GM21737 (cell line): ENCODE measurements around the gene RIOX2.

Experiments
- ATAC-seq: cut with Tn5 transposase; IDR thresholded peaks from one replicate; pipeline ENCODE4 v1.9.1; 2021; ENCODE audit warnings: mild to moderate bottlenecking, moderate library complexity; ENCODE audit not compliant: unreplicated experiment

Gene RIOX2

DNA sequence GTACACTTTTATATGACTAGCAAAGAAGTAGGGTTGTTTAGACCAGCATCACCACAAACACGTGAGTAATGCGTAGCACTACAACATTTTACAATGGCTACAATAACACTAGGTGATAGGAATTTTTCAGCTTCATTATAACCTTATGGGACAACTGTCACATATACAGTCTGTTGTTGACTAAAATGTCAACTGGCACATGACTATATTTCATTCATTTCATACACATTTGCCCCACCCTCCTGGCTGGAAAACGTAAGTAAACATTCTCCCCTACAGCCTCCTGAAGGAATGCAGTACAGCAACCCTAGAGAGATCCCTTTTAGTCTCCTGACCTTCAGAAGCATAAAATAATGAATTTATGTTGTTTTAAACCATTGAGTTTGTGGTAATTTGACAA, 16.2 kb downstream of the RIOX2 start:
- no peak for ATAC-seq

DNA sequence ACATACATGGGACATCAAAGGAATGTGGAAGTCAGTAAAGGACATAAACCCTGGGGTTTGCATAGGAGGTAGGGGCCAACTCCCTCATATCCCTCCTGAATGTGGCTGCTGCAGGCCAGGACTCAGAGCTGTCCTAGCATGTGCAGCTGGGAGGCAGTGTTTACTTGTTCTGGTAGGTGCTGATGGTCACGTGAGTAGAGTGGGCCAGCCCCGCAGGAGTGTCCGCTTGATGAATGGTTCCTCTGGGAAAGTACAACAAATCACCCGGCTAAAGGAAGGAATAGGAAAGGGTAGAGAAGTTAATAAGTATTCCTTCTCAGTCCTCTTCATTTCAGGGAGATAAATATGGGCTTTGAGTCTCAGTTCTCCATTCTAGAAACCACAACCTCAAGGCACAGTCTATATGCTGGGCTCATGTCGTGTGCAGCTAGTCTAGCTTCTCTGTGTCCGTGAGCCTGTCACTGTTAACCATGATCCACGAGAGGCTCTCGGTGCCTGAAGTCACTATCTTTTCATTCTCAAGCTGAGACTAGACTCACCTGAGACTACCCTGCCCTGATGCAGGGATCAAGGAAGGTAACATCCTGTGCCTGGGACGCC, 17.9 kb downstream of the RIOX2 start:
- no peak for ATAC-seq

DNA sequence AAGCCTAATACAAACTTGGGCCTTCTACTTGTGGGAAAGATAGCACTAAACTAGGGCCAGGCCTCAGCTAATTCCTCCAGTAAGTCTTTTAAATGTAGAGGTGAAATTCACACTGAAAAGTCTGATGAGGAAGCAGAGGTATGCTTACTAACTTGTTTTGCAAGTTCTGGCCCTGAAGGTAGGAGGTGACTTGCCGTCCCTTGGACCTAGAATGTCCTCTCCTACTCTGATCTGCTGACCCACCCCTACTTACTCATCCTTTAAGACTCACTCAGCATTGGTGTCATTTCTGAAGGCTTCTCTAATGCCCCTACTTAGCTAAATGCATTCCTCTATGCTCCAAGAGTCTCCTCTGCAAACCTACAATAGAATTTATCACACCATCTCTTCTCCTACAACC, 19.4 kb downstream of the RIOX2 start:
- no peak for ATAC-seq

GRCh38 chr3:97952280-97952679, 20.0 kb downstream of the RIOX2 start:
- no peak for ATAC-seq

DNA sequence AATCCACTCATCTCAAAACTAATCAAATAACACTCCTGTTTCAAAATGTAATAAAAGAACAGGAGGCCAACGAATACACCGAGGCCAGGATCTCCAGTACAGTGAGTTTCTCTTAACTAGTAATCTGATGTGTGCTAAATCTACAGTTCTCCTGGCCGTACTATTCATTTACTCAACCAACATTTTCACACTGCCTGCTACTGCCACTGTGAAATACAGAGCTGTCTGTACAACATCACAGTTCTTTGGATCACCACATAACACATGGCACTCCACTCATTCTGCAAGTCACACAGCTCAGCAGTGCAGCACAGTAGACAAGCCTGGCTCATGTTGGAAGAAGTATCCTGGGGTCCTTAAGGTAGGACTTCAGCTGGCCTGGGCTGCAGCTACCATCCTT, 21.9 kb downstream of the RIOX2 start:
- ATAC-seq = no peak

GRCh38 chr3:97949743-97950142, 22.5 kb downstream of the RIOX2 start:
- no peak for ATAC-seq

GRCh38 chr3:97949110-97949485, 23.1 kb downstream of the RIOX2 start:
- ATAC-seq = no peak

DNA sequence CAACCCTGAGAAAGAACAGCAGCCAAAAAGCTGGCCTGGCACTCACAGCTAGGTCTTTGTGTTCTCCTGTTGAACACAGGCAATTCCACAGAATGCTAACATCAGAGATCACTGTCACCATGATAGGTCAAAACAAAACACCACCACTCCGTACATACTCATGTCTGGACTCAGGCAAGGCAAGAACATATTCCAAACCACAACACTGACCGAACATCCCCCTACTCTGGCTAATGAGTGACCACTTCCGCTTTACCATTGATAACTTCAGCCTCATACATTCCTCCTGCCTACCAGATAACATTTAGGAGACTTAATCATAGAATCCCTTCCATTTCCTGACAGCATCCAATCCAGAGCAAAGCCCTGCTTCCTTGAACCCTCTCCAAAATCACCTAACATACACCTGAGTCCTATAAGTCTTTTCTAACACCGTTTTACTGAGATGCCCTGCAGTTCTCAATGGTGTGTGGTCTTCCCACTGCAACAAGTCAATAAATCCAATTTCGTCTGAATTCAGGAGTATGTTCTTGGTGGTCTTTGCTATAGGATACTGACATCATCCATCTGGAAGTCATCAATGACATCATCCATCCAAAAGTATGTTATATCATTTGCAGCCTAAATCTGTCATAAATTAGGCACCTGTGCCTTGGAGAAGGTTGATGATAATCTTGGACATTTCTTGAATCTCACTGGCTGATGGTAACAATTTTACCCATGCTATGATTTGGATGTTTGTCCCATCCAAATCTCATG, 23.7 kb downstream of the RIOX2 start:
- no peak for ATAC-seq

- no peak for ATAC-seq
Measured at GRCh38 chr3:97942801-97943546, 29.3 kb downstream of the RIOX2 start.

DNA sequence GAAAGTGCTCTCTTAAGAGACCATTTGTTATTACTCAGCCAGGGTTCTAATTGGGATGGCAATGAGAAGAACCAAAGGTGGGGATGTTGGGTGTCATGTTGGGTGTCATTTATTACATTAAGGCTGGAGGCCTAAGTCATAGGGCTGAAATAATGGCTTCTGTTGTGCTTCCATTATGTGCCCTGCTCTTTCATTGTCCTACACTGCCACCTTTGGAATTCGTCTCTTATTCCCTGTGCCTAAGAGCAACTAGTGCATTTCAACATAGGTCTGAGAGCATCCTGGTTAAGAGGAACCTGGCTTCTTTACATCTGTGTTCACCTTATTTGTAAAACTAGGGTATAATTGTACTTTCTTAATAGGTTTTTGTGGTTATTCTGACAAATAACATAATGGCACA, 32.2 kb downstream of the RIOX2 start:
- ATAC-seq = no peak

GRCh38 chr3:97939401-97939800, 32.8 kb downstream of the RIOX2 start:
- ATAC-seq = no peak

DNA sequence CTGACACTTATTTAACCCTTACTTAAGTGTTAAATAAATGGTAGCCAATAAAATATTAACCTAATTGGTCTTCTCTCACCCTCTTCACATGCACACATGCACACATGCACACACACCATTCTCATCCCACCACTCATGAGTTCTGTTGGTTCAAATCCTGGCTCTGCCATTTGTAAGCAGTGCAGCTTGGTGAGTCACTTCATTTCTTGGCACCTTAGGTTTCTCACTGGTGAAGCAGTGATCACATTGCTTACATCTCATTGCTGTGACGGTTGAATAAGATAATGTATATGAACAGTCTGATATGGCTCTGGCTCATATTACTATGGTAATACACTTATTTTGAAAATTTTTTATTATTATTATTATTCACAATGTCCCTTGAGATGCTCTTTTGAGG, 33.8 kb downstream of the RIOX2 start:
- ATAC-seq = no peak

- ATAC-seq = no peak
Measured at GRCh38 chr3:97937205-97937604, 35.0 kb downstream of the RIOX2 start.

DNA sequence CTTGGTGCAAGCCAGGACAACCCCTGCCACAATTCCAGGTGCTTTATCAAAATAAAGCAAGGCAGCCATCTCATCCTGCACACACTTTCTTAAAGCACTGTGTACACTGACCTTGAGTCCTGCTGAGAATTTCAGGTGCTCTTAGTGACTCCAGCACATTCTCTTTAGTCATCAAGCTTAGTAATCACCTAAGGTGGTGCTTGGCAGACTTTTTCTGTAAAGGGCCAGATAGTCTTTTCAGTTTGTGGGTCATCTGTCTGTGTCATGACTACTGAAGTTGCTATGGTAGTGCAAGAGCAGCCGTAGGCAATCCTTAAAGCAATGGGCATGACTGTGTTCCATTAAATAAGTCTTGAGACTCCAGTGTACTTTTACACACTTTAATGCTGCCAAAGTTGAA, 36.4 kb downstream of the RIOX2 start:
- ATAC-seq = no peak

DNA sequence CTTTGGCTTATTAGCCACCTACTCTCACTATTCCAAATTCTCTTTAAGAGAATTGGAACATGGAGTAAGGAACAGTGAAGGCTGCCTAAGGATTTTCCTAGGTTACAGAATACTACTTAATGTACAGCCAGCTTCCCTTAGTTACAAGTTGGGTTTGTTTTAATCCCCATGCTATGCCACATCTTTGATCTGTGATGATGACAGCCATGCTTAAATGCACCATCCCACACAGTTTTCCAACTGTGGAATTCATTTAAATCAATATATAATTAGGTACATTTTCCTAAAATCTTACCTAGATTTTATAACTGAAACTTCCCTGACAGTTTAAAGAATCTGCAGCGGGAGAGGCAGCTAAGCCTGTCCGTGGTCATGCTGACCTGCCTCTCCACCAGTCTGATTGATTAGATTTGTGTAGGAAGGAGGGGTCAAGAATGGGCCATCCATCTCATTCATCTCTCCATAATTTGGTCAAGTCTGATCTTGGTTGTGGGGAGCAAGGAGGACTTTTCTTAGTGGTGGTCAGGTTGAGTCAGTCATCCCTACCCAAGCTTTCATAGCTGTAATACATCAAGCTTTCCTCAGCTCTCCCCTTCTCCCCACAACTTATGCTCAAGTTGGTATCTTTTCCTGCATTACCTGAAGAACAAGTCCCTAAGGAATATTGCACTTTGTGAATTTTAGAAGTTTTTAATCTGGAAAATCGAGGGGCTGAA, 37.1 kb downstream of the RIOX2 start:
- ATAC-seq = no peak

DNA sequence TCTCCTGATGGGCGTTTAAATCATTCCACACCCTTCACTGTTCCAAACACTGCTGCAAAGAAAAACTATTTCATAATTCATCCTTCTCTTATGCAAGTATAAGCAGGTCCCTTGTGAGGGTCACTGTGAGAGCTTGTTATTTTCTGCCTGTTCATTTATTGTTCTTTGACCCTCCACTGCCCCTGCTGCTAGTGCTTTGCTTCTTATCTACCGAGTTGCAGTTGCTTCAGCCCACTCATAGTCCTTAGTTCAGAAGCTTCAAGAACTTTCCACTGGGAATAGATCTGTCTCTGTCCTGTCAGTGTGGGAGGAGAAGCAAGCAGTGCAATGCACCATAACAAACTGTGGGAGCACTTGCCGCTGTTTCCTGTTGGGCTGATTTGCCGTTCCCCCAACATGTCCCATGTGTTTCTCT, 39.8 kb downstream of the RIOX2 start:
- ATAC-seq = no peak

- no peak for ATAC-seq
Measured at GRCh38 chr3:97931218-97931617, 41.0 kb downstream of the RIOX2 start.

DNA sequence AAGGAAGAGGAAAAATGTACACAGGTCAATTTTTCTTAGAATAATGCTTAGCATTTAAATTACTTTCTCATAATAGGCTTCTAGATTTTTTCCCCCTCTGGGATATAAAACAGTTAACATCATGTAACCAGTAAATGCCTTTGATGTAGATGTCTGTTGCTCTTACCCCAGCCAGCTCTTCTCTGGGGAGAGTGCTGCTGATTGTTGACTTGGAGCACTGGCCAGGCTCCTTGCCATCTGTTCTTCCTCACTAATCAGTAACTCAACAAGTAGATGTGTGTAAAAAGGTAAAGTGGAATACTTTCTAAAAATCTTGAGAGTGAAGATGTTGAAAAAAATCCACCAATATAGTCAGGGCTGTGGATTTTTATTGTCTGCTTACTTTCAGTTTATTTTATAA, 42.2 kb downstream of the RIOX2 start:
- no peak for ATAC-seq

DNA sequence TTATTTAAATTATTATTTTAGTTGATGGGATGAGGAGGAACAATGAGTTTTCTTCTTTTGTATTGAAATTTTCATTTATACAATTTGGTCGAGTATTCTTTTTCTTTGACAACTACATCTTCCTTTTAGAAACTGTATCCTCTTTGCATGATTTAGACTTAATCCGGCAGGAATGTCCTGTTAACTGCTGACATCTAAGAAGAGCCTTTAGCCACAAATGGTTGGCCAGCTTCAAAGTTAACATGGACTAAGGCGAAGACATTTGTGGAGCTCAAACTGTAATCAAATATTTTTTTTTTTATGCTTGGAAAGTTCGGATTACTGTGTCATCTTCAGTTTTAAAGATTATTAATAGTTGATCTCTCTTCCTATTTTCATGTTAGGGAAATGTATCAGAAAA, 43.2 kb downstream of the RIOX2 start:
- no peak for ATAC-seq

DNA sequence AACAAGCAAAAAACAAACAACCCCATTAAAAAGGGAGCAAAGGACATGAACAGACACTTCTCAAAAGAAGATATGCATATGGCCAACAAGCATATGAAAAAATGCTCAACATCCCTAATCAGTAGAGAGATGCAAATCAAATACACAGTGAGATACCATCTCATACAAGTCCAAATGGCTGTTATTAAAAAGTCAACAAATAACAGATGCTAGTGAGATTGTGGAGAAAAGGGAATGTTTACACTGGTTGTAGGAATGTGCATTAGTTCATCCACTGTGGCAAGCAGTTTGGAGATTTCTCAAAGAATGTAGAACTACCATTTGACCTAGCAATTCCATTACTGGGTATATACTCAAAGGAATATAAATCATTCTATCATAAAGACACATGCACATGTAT, 44.5 kb downstream of the RIOX2 start:
- no peak for ATAC-seq

- ATAC-seq = no peak
Measured at GRCh38 chr3:97917813-97918536, 54.3 kb downstream of the RIOX2 start.
